ENCODE results near the gene SNAP29. TPM values are rescaled to one million over a fixed set of nuclear protein-coding genes. Genes with fewer than 3 reads are reported as not detected.
A peak's percentile ranks its signal among the peaks of the same experiment; 100 is the strongest.

SNAP29 gene
- total RNA-seq, 2 donors from 2014 or later: 7.6 to 9.6 TPM

DNA sequence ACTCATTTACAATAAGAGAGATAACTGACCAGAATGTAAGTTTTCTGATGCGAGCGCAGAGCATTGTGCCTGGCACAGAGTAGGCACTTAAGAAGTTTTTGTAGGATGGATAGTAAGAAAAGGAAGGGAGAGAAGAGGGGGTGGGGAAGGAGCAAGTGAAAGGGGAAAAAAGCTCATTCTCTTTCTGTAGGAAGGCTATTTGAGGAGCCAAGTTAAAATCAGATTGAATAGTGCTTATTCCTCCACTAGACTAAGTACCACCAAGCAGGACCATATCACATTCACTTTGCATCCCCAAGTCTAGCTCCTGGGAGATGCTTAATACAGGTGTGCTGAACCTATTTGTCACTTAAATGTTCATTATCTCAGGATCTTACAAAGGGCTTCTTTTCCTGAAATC, 44.3 kb downstream of the SNAP29 start:
- Histone ChIP-seq H3K27me3 (no peaks in the 10 kb centered on the region), H3K4me1 (no peaks in the 10 kb centered on the region), H3K36me3 (replicated peaks in 1 of 2; ENCODE audit: insufficient read depth in 1 of 2, low read depth in 2 of 2) (no peaks in the 10 kb centered on the region), H3K27ac (no peak overlapping the region), H3K9me3 (no peaks in the 10 kb centered on the region), H3K4me3 (no peak overlapping the region)
- TF ChIP-seq POLR2A (IDR thresholded peaks at IDR 0.05): no peak
- TF ChIP-seq, protein P1, sequence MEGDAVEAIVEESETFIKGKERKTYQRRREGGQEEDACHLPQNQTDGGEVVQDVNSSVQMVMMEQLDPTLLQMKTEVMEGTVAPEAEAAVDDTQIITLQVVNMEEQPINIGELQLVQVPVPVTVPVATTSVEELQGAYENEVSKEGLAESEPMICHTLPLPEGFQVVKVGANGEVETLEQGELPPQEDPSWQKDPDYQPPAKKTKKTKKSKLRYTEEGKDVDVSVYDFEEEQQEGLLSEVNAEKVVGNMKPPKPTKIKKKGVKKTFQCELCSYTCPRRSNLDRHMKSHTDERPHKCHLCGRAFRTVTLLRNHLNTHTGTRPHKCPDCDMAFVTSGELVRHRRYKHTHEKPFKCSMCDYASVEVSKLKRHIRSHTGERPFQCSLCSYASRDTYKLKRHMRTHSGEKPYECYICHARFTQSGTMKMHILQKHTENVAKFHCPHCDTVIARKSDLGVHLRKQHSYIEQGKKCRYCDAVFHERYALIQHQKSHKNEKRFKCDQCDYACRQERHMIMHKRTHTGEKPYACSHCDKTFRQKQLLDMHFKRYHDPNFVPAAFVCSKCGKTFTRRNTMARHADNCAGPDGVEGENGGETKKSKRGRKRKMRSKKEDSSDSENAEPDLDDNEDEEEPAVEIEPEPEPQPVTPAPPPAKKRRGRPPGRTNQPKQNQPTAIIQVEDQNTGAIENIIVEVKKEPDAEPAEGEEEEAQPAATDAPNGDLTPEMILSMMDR (IDR thresholded peaks at IDR 0.05): no peak
- ATAC-seq: no peak
- WGBS, 2 donors: 93 to 95% methylated on average over 2 of the region's 2 CpGs
- no peak for DNase-seq
- intact Hi-C loops (cut with DNase I): no loop called here

DNA sequence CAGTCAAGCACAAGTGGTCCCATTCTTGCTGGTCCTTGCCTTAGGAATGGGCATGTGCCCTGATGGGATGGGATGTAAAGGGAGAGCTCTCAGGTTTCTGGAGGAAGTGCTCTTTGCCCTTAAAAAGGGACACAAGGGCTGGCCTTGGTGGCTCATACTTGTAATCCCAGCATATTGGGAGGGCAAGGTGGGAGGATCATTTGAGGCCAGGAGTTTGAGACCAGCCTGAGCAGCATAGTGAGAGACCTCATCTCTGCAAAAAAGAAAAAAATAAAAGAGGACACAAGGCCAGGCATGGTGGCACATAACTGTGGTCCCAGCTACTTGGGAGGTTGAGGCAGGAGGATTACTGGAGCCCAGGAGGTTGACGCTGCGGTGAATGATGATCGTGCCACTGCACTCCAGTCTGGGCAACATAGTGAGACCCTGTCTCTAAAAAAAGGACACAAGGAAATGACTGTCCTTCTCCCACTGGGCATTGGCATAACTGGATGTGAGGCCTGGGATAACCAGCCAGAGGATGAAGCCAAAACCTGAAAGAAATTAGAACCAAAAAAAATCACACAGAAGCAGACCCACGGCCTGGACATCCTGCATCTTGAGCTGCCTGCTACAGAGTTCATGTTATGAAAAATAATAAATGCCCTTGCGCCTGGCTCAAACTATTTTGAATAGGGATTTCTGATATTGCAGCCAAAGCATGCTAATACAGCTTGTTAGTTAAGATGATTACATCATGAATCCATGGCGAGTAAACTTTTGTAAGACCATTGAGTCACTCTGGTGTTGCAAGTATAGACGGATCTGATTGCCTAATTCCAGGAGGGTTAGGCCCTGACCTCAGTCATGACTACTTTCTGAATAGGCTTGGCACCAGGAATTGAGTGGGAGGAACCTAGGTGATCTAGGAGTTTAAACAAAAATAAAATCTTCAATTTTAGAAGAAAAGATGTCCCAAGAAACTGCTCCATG, 45.5 kb downstream of the SNAP29 start:
- H3K27ac ChIP-seq: no peak overlapping the region
- no peaks in the 10 kb centered on the region for H3K4me1 ChIP-seq
- ATAC-seq (peak; percentile 38), DNase-seq (peak in 1 of 4 donors; percentile 51)
- intact Hi-C loops (cut with DNase I): no loop called here
- H3K27me3 ChIP-seq: no peaks in the 10 kb centered on the region
- H3K36me3 ChIP-seq (replicated peaks in 1 of 2; ENCODE audit: insufficient read depth in 1 of 2, low read depth in 2 of 2): no peaks in the 10 kb centered on the region
- WGBS, 2 donors: 81 to 82% methylated on average over 7 of the region's 7 CpGs
- no peak for TF ChIP-seq POLR2A (IDR thresholded peaks at IDR 0.05)
- TF ChIP-seq, protein P1 (IDR thresholded peaks at IDR 0.05): no peak
- H3K9me3 ChIP-seq: no peaks in the 10 kb centered on the region
- no peak overlapping the region for H3K4me3 ChIP-seq

DNA sequence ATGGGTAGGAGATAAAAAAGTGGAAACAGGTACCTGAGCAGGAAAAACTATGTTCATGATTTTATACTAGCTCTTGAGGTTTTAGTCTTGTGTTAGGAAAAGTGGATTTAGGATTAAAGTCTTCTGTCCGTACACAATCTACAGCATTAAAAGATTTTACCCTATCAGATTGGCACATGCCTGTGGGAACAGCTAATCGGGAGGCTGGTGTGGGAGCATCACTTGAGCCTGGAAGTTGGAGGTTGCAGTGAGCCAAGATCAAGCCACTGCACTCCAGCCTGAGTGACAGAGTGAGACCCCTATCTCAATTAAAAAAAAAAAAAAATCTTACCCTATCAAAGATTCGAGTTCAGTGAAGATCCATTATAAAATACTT, 46.2 kb downstream of the SNAP29 start:
- Histone ChIP-seq H3K36me3 (replicated peaks in 1 of 2; ENCODE audit: insufficient read depth in 1 of 2, low read depth in 2 of 2) (no peaks in the 10 kb centered on the region), H3K4me1 (no peaks in the 10 kb centered on the region), H3K27me3 (no peaks in the 10 kb centered on the region), H3K27ac (no peak overlapping the region), H3K9me3 (no peaks in the 10 kb centered on the region), H3K4me3 (no peak overlapping the region)
- ATAC-seq (no peak), DNase-seq (no peak)
- TF ChIP-seq POLR2A (IDR thresholded peaks at IDR 0.05): no peak
- TF ChIP-seq, protein P1 (IDR thresholded peaks at IDR 0.05): no peak
- WGBS, 2 donors: 45 to 59% methylated on average over 3 of the region's 3 CpGs
- intact Hi-C loops (cut with DNase I): no loop called here

DNA sequence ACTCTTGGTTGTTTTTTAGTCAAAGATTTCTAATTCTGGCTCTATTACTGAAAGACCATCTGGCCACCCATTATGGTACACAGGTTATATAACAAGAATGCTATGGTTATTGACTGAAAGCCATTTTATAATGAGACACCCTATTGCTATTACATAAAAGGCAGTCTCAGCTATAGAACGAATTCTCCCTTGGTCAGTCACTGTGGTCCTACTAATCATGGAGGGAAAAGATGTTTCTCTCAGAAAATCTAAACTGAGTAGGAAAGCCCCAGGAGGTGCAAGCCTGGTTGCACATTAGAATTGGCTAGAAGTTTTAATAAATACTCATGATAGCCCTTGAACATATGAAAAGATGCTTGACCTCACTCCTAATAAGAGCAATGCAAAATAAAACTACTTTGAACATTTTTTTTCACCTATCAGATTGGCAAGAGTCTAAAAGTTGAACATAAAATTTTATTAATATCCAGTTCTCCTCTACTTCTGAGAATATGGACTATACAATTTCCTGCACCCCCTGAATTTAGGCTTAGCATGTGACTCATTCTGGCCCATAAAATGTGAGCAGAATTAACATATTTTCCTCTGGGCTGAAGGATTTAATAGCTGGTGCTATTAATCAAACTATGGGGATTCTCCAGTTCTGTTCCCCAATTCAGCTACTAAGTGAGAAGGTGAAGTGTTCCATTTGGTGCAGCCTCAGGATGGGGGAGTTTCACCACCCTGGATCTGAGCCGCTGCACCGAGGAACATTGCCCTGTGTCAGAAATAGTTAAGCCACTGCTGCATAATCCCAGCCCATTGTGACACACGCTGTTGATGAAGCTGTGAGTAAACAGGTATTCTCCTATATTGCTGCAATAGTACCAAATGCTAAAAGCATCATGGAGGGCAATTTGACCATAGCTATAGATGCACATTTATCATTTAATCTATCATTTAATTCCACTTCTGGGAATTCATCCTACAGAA, 46.9 kb downstream of the SNAP29 start:
- H3K27me3 ChIP-seq: no peaks in the 10 kb centered on the region
- DNase-seq: no peak
- intact Hi-C loops (cut with DNase I): no loop called here
- H3K9me3 ChIP-seq: no peaks in the 10 kb centered on the region
- TF ChIP-seq POLR2A (IDR thresholded peaks at IDR 0.05): no peak
- TF ChIP-seq, protein P1 (IDR thresholded peaks at IDR 0.05): no peak
- no peak for ATAC-seq
- 56 to 61% methylated on average over 4 of the region's 4 CpGs for WGBS, 2 donors
- no peaks in the 10 kb centered on the region for H3K4me1 ChIP-seq
- H3K27ac ChIP-seq: no peak overlapping the region
- H3K36me3 ChIP-seq (replicated peaks in 1 of 2; ENCODE audit: insufficient read depth in 1 of 2, low read depth in 2 of 2): no peaks in the 10 kb centered on the region
- no peak overlapping the region for H3K4me3 ChIP-seq

Measured in body of pancreas (tissue), 4 donors.